ENCODE results near the gene MRPS27.

MRPS27 gene

DNA sequence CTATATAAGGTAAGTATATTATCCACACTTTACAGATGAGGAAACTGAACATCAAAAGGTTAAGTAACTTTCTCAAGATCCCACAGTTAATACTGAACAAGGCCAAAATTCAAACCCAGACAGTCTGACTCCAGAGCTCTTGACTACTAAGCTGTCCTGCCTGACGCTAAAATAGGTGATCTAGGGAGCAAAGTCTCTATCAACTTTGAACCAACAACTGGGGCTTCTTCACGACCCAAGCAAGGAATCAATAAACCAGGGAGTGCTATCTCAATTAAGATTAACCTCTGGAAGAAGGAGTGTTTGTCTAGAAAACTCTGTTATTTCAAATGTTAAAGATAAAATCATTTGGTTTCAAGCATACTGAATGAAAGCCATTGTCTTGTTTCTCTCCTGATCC lies 64.4 kb downstream of the MRPS27 start:
- DNase-seq, result no peak

DNA sequence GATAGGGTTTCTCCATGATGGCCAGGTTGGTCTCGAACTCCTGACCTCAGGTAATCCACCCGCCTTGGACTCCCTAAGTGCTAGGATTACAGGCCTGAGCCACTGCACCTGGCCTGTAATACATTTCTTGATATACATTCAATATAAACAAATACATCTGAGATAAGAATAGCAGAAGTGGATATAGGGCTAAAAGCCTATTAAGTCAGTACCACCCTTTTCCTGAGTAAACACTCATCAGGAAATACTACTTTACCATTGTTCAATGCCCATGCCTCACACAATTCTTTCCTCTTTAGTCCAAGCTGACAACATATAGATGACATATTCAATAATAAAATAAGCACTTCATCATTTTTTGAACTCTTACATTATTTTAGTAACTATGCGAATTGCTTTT lies 64.8 kb downstream of the MRPS27 start:
- no peak for DNase-seq

DNA sequence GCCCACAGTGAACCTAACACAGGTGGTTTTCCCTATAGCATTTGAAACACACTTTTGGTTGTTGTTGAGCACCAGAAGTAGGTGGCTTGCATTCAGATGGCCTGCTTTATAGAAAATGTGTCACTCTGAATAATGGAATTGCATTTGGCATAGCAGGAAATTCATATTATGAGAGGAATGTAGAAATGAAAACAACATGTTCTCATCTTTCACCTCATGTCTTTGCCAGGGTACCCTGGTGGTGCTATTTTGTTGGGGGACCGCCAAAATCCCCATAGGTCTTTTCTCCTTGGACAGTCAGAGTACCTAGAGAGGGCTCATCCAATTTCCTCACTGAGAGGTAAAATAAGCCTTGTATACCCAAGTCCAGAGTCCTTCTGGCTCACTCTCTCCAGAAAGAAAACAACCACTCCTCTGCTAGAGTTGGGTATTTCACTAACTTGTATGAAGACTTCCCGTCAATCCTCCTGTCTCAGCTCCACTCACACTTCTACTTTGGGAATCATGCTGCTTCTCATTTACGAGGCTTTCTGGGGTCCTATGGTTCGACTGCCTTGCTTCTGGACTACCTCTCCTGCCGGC lies 67.4 kb downstream of the MRPS27 start:
- no peak for DNase-seq

DNA sequence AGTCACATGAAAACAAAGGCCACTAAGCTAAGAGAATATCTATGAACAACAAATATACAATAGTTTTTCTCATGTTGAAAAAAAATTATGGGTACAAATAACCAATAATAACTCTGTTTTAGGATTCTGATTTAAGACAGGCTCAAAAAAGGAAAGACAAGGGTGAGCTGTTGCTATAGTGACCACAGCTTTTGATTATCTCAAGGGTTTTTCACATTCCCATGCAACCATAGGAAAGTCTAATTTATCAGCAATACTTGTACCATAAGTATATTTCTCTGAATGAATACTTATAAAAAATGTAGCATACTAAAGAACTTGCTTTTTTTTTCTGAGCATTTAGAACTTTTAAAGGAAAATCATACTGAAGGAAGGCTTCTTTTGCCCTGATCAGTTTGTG lies 68.0 kb downstream of the MRPS27 start:
- no peak for DNase-seq

DNA sequence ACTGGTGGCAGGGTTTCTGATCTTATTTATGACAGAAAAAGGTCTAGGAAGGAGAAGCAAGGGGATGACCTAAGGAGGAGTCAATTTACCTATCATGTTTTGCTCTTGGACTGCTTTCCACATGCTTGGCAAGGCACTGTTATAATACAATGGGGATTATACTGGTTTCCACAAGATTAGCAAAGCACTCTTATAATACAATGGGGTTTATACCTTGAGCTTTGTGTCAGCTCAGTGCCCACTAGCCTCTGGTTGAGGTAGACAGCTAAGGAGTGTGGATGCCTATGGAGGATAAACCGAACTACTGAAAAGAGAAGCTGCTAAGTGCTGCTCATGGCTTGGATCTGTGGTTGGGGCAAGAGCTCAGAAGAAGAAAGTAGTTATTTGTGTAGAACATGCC lies 68.7 kb downstream of the MRPS27 start:
- DNase-seq, result no peak

DNA sequence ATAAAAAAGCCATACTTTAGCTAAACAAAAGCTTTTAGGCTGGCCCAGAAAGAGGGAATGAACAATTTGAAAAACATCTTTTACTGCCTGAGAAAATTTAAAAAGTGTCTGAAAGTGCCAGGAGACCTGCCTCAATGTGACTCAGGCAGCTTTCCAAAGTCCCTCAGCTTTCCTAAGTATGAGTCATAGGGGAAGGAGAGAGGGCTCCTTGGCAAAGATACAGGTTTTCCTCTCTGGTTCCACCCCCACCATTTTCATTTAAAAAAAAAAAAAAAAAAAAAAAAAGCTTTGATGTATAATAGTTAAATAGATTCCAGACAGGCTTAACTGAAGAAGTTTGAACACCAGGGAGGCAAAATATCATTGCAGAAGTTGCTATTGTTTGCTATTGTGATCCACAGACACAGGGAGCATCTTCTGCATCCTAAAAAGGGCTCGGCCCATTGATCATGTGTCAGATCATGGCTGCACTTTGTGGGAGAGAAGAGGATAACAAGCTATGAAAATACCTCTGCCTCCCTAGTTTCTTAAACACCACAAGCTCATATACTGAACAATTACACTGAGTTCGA lies 71.5 kb downstream of the MRPS27 start:
- peak; percentile 51 for DNase-seq

DNA sequence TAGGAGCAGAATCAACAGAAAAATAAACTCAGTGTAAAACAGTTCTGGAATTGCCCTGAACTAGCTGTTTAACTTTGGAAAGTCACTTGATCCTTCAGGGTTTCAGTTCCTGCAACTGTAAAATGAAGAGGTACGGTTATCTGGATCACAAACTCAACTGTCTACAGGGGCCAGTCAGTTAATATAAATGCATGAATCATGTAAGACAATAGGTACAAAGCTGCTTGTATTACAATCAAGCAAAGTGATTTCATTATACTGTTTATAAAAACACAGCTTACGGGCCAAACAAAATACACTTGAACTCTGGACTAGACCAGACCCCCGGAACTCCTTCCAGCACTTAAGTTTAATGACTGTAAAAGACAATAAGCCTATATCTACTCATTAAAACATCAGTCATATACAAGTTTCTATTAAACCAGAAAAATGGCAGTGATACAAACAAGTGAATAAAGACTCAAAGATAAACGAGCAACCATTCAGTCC lies 73.0 kb downstream of the MRPS27 start:
- no peak for DNase-seq

DNA sequence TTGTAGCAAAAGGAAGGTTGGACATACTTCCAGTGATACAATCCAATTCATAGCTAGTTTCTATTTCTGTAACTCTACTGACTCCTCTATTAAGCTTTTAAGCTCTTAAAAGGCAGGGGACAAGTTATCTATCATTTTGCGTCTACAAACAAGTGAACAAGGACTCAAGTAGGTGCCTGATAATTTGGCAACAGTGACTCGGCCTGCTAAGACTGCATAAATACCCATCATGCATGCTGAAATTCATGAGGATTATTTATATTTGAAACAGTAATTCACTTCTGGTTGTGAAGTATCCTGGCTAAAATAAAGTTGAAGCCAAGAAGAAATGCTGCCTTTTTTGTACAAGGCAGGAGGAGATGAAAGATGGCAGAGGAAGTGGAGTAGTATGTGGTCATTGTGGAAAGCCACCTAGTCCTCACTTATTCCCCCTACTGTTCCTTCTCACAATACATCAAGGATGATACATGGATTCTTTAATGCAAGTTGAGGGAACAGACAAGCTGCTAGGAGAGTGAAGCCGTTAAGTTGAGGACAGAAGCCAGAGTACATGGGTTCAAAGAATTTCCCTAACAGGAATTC lies 74.0 kb downstream of the MRPS27 start:
- no peak for DNase-seq

DNA sequence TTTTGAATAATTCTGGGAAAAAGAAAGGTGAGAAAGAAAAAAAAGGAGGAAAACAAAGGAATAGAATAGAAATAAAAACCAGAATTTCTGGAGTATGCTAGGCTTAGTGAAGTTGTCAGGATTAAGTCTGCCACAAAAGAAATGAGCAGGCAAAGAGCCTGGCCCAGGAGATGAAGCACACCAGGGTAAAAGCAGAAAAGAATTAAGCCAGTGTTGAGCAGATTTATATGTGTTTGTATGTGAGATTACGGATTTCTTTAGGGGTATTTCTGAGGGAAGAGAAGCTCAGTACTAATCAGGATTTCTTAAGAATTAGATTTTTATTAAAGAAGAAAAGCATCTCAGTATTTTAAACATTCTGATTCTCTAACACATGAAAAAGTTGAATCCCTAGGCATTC lies 74.5 kb downstream of the MRPS27 start:
- DNase-seq, result no peak

DNA sequence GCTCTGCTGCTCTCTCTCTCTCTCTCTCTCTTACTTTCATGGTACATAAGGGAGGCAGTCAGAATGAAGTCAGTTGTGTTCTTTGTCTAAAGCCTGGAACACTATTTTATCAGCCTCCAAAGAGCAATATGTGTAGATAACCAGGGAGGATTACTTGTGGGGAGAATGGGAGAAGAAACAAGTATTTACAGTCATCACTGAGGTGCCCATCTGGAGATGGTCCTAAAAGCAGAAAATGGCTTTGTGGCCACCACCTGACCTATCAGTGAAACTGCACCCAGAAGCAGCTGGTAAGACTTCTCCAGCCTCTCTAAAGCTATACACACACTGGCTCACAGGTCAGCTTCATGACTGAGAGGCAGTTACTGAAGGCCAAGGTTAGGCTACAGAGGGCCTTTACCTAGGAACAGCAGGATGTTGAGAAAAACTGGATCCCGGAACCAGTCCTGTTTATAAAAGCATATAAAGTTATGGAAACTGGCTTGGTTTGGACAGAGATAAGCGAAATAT lies 75.1 kb downstream of the MRPS27 start:
- peak; percentile 21 for DNase-seq

DNA sequence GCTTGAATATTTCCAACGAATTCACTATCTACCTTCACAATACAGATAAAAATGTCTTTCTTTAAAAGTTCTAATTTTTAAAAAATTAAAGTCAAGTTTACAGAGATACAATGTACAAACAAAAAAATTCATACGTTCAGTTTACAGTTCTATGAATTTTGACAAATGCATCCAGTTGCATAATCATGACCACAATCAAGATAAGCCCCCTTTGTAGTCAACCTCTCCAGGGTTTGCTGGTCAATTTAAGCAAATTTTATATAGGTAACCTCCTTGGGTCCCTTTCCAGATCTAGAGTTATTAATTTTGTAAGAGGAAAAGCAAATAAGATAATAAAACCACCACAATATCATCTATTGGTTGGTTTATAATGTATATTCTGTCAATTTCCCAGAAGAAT lies 76.3 kb downstream of the MRPS27 start:
- DNase-seq, result no peak

DNA sequence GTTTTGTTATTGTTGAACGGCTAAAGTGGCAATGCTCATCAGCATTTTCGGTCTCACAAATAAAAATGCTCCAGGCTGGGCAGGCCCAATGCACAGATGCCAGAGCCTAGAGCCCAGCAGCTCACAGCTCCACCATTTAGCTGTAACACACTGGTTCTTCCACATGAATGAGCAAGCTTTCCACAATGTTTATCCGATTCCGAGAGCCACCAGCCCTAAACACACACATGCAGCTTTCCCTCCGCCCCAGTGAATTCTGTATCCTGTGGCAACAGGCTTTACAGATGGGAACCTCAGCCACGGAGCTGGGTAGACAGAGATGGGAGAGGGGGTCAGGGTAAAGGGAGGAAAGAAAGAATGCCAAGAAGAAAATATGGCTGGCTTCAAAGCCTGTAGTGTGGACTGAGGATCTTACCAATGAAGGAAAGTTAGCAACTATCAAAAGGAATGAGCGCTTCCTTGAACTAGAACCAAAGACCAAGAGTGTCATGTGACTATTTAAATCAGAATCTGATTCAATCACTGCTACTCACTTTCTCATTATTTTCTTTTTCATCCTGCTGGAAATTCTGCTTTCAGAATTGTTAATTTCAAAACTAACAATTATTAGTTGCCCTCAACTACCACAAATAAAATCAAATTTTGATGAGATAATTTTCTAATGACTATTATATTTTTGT lies 77.1 kb downstream of the MRPS27 start:
- peak; percentile 88 for DNase-seq

DNA sequence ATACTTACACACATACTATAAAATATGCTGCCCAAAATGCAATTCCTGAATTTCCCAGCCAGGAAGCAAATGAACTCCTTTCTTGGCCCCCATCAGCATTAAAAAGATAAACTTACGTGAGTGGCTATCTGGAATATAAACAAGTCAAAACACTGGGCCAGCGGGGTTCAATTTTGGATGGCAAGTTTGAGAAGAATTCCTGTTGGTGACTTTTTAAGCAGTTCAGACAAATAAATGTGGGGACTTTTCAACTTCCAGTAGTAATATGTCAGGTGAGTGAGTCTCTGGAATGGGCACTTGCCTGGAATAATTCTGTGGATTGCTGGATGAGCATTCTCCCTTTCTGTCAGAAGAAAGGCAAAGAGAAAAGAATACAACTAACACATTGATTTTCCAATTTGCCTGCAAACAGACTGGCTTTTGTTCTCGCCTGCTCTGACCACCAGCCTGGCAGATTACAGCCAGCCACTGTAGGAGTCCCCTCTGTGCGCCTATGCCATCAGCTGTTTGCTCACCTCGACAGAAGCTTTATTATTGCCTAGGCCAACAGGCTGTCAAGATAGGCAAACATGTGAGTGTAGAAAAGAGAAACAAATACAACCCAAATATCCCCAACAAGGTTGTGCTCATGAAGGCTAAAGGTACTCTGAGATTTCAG lies 78.6 kb downstream of the MRPS27 start:
- no peak for DNase-seq

DNA sequence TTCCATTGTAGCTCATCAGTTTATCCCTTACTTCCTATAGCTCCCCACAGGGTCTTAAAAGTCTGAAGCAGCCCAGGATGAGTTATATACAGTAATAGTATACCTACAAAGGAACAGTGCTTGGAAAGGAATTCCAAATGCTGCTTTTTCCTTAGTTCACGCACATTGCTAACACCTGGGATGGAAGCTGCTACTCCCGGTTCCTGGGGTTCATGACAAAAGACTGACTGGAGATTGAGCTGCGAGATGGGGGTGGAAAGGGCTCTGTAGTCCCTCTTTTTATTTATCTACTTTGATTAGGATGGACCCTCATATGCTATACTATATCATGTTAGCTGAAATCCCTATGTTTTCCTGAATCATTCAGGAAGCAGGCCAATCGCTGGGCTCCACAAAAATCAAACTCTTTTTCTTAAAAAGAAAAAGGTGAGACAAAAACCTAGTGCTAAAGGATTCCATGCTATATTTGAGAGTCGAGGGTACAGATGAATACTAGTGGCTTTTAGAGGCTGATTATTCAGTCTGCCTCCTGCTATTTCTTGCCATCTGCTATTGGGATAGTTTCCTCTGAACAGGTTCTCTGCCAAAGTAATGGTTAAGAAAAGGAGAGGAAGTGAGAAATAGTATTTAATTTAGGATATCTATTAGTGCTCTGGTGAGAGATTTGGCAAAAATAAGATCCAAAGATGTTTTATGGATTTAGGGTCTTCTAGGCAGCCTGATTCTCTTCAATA lies 81.2 kb downstream of the MRPS27 start:
- peak; percentile 39 for DNase-seq

DNA sequence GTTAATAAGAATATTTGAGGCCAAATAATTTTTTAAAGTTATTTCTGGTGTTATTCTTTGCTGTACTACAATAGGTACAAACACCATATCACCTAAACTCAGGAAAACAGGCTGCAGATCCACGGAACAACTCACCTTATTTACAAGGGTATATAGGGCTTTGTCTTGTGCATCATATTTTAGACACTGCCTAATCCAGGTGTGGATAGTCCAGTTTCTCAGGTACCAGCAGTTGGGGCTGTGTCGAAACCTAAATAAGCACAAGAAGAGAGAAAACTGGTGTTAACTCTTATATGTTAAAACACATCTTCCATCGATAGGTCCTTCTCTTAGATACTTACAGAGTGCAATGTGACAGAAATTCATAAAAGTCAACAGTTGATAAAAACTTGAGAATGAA lies 82.2 kb downstream of the MRPS27 start:
- DNase-seq, result no peak

DNA sequence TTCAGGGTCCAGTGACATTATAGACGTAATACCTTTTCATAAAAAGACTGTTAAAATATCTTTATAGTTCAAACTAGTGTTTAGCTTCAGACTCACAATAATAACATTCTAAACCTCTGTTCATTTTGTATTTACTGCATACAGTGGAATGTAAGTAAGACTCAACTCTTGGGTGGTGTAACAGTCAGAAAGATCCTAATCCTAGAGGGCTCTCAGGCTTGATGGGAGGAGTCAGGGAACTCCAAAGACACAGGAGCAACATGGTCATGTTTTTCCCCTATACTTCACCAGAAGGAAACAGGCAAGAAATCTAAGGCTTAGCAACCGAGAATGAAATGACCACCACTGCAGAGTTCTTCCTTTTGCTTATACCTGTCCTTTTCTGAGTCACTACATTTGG lies 82.6 kb downstream of the MRPS27 start:
- no peak for DNase-seq

DNA sequence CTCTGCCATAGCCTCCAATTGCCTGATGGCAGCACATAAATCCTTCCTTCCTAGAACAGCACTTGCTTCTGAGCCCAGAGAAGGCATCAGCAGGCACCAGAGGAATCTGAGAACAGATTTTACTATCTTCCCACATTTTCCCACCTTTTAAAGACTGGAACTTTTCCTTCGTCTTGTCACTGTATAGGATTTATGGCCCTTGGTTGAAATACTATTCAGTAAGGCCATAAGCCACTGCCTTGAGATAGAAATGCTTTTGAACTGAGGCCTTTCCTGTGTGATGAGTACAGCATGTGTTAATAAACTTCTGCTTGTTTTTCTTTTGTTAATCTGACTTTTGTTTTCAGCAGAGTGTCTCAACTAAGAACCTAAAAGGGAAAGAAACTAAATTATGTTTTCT lies 84.3 kb downstream of the MRPS27 start:
- no peak for DNase-seq

DNA sequence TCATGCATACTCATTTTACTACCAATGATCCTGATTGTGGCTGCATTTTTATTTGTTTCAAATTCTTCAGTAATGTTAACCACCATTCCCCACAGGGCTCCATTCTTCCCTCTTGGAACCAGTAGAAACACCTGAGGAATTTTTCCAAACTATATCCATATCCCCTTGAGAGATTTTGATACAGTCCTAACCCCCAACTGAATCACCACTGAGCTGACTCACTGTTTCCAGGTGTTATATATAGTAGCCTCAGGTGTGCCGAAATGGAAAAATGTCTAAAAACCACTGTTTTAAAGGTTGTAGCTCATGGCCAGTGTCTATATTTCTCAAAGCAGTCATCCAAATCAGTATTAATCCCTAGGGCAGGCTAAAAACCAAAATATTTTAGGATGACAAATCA lies 85.2 kb downstream of the MRPS27 start:
- no peak for DNase-seq

DNA sequence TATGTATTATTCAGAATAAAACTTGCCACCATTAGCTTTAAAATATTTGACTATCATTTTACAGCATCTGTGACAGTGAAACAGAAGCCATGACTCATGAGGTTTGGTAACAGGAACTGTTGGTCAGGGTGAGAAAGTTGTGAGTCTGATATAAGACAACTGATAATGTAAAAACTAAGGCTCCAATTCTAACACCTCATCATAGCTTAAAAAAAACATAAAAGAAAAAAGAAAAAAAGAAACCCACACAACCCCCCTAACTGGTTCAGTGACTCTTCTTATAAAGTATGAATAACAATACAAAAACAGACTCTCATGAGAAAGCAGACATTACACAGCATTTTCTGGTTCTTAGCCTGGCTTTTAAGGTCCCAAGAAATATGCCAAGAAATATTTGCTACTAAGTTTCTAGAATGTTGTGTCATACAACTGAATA lies 85.8 kb downstream of the MRPS27 start:
- DNase-seq, result peak; percentile 39

DNA sequence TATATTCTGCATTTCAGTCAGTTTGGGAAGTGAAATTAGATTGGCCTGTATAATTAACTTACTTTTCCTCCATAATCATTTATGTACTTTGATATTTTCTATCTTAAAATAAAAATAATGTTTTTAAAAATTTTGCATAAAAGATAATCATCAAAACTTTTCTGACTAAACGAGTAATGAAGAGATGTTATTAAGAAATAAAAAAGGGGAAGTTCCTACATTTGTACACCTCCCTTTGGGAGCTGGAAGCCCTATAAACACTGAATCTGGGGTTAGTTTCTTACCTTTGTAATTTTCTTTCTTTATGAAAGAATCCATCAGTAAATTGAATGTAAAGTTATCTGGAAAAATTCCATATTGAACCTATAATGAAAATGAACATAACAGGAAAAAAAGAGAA lies 86.2 kb downstream of the MRPS27 start:
- no peak for DNase-seq

DNA sequence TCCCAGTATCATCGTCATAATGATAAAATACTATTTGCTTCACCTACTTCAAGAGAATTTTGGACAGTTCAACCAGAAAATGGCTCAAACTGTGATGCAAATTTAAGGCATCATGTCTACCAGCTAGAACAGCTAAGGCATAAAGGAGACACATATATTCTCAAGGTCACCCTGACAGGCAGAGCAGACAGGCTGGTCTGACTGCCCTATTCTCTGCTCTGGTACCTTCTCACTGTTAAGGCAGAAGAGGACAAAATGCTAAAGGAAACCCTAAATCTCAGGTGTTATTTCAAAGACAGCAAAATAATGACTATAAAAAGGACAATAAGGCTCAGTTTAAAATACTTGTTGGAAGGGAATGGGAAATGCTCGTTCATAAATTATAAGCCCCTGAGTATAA lies 87.2 kb downstream of the MRPS27 start:
- DNase-seq, result no peak

DNA sequence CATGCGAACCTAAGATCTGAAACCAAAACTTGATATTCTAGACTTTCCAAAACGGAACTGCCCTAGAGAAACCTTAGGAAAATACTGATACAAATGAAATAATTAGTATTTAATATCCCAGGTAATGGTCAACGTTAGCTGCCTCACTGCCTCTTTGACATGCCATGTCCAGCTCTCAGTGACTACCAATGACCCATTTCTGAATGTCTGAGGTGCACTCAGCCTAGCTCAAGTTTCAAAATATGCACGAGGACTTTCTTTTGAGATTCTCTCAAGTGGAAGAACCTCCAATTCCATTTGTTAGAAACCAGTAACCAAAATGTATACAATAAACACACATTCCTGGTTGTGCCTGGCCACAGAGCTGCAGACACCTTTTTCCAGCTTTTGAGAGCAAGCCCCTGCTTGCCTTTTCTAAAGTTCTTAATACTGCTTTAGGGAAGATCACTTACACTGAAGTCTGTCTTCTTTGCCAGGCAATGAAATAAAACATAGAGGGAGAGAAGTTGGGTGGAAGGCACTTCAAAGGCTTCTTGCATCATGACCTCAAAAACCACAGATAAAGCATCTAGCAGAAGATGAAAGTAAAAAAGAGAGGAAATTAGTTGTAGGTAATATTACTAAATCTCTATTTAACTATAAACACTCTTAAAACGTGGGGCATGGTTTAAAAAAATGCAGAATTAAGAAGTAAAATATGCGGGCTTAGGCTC lies 87.9 kb downstream of the MRPS27 start:
- DNase-seq, result peak; percentile 31

Measured in NCI-H2171 treated with DMSO at 0.1 percent for 48 hours (cell line).